Stimulated activated CD4-positive, alpha-beta T cell treated with anti-CD3 and anti-CD28 coated beads, Interleukin-15, amount 100 ng/mL, for 48 hours (primary cell): ENCODE measurements around the gene FGD3.

Experiments
- DNase-seq, 2 donors: peaks; one replicate each; pipeline ENCODE4 v3.0.0-alpha.2; 2020; ENCODE audit warnings: low read depth in 2 of 2

FGD3 gene

DNA sequence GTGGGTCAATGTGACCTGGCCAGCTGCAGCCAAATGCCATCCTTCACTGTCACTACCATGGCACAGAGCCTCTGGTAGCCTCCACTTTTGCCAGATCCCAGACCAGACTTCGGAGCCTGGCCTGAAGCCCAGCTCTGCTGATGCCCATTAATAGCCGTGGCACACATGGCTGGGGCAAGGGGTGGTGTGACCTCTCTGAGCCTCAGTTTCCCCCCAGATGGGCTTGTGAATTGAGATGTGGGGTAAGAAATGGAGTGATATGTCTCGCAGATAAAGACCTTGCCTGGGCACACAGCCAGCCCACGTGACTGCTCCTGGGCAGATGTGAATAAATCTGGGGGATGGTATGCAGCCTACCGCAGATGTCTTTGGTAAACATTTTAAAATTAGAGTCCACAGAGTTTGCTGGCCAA, 125.1 kb downstream of the FGD3 start:
- no peak for DNase-seq

DNA sequence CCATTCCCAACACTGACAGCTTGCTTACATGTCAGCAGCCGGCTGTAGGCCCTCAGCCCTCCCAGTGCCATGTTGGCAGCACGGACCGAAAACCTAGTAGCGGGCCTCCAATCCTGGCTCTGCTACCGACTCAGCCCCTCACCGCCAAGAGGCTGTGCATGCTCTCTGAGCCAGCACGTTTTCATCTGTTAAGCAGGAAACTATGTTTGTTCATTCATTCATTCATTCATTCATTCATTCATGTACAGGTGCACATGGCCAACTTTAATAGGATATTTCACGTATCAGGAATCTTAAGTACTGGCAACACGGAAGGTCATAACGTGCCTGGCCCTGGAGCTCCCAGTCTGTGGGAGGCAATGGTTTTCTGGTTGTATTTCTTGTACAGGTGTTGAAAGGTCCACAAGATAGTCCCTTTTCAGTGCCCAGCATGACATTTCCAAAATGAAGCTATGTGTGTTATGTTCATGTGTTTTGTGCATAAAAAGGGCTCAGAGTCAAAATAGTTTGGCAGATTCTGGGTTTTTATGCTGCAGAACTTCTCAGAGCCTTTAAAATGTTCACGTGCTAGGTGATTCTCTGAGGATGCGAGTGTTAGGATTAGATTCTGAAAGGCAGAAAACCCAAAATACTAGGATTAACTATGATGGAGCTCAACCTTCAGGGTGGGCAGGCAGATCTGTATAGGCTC, 128.9 kb downstream of the FGD3 start:
- no peak for DNase-seq

DNA sequence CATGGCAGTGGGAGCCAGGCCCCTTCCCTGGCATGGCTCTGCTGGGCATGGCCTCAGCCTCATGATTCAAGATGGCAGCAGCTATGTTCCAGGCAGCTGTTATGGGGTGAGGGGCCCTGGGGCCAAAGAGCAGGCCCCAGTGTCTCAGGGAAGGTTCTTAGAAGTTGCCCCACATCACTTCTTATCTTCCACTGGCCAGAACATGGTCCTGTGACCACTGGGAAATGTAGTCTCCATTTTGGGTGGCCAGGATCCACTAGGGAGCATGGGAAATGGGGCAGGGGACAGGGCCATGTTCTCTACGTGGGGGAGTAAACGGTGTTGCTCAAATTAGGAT, 129.4 kb downstream of the FGD3 start:
- no peak for DNase-seq

DNA sequence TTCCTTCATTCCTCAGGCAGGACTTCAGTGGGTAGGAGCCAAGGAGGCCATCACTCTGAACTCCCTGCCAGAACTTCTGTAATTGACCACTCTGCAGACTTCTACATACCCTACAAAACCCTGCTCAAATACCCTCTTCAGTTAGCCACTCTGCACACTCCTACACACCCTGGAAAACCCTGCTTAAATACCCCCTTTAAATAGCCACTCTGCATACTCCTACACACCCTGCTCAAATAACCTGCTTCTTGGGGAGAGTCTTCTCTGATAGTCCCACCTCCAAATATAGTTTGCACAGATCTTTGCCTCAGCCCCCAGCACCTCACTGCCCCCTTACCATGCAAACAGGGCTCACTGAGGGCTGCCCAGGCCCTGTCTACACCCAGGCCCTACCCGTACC, 130.0 kb downstream of the FGD3 start:
- no peak for DNase-seq

DNA sequence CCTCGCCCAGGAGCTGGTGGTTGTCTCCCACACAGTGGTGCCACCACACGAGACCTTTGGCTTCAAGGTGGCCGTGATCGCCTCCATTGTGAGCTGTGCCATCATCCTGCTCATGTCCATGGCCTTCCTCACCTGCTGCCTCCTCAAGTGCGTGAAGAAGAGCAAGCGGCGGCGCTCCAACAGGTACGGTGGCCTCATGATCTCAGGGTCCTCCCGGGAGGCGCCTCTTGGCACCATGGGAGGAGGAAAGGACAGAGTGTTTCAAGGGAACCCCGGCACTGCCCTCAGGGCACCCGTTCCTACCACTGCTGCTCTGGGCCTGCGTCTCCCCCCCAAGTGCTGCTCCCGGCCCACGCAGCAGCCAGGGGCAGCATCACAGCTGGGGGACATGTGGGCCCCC, 130.5 kb downstream of the FGD3 start:
- DNase-seq = no peak

DNA sequence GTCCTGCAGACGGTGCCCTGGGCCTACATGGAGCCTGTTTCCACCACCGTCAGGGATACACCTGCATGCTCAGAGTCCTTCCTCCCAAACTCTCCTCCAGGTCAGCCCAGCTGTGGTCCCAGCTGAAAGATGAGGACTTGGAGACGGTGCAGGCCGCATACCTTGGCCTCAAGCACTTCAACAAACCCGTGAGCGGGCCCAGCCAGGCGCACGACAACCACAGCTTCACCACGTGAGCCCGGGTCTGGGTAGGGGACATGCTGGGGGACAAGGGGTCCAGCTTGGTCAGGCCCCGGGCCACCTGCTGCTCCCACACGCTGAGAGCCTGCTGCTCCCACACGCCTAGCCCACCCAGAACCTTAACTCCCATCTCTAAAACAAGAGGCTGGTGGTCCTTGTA, 132.0 kb downstream of the FGD3 start:
- DNase-seq = no peak

DNA sequence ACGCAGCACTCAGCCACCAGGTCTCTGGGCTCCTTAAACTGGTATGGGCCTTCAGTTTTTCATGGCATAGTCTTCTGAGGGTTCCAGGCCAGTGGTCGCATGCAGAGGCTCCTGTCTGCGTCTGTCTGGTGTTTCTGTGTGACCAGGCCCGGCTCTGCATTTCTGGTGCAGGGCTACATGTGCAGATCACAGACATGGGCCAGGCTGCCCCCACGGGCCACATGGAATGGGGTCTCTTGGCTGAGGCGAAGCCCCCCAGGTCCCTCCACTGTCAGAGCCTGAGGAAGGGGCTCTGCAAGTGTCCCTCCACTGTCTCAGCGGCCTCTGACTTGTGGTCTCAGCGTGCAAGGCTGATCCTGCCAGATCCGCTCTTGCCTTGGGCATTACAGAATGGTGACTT, 133.1 kb downstream of the FGD3 start:
- DNase-seq = no peak

DNA sequence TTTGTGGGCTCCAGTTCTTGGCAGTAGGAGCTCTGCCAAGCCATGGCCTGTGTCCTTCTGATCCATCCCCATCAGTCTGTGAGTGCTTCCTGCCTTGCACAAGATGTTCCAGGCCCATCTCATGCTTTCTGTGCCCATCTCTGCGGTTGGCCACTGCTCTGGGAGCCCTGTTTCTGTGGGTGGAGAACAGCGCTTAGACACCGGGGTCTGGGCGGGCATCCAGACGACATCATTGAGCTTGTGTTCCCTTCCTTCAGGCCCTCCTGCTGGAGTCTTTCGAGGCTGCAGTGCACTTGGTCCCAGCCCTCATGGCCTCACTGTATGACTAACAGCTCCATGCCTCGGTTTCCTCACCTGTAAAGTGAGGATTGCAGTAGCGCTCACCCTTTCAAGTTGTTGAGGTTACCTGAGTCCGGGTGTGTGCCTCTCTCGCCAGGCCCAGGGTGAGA, 133.8 kb downstream of the FGD3 start:
- DNase-seq = no peak

DNA sequence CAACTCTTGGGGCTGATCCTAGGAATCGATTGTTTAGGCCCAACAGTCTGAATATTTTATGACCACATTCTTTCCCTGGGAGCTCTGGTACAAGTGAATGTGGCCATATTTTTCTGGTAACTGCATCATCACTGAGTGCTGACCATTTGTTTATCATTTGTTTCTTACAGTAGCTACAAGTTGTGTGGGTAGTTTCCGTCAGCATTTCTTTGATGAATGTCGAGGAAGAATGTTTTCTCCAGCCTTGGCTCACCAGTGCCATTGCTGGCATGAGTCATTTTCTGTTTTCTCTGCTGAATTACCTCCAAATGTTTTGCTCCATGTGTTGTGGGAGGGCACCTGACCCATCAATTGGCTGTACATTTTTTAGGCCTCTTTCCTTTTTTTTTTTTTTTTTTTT, 134.6 kb downstream of the FGD3 start:
- DNase-seq = no peak

DNA sequence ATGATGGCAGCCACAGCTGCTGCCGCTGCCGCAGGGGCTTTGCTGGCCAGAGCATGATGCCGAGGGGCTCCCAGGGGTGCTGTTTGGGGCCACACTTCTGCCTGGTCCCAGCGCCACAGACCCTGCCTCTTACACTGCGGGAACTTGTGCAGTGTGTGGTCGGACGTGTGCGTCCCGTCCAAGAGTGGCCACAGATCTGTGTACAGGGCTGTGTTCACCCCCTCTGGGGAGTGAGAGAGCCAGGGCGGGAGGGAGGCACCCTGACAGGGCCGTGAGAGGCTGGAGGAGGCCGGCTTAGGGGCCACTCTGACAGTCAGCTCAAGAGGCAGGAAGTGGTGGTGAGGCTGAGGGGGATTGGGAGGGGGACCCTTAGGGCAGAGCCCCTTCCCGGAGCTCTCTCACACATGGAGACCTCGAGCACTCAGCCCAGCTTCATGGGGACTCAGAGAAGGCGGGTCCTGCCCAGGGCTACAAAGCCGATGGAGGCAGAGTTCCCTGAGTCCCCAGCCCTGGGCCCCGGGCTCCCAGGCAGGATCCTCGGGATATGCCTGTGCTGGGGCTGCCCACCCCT, 135.6 kb downstream of the FGD3 start:
- DNase-seq = no peak

DNA sequence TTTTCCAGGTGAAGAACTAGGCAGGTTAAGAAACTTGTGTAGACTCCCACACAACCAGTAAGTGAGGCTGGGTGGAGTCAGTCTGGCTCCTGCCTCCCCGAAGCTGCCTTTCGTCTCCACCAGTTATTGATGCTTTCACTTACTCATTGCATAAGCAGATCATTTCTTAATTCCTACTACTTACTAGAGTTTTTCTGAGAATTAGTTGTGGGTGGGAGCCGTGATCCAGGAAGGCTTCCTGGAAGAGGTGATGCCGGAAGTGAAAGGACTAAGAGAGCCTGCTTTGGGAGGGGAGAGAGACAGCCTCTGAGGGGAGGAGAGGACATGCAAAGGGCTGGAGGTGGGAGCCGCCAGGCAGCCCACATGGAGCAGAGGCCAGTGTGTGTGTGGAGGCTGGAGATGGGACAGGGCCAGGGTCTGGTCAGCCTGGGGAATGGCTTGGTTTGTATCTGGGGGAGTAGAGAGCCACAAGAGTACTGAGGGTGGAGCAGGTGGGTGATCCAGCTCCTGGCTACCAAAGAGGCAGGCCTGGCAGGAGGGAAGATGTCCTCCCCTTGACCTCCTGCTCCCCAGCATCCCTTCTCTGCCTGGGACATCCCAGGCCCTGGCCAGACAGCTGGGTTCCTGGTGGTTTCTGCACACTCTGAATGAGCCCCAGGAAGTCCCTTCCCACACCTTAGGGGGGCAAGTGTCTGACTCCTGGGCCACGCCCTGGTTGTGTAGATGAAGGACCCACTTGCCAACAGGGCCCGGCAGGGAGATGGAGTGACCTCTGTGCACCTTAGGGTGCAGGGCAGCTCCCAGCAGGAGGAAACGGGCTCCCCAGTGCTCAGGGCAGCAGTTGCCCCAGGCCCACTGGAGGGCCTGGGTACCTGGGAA, 136.5 kb downstream of the FGD3 start:
- DNase-seq = no peak

DNA sequence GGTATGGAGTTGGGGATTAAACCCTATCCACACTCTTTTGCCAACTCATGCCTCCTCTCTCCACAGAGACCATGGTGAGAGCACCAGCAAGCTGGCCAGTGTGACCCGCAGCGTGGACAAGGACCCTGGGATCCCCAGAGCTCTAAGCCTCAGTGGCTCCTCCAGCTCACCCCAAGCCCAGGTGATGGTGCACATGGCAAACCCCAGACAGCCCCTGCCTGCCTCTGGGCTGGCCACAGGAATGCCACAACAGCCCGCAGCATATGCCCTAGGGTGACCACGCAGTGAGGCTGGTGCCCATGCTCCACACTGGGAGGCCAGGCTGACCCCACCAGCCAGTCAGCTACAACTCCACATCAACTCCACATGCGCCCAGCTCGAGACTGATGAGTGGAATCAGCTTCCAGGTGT, 137.2 kb downstream of the FGD3 start:
- DNase-seq = no peak

DNA sequence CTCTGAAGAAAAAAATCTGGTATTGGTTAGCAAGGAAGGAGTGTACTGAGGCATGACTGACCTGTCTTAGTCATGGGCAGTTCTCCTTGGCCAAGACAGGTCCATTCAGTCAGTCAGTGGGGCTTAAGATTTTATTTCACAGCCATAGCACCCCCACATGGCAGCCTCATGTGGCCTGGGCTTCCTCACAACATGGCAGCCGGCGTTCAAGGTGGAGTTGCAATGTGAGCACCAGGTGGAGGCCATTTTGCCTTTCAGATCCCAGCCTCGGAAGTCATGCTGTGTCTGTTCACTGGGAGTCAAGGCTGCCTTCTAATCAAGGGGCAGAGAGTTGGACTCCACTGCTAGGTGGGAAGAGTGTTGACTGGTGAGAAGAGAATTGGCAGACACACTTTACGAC, 138.4 kb downstream of the FGD3 start:
- no peak for DNase-seq
